Measurements from ENCODE around the gene TMEM190. TPM values are rescaled to one million over a fixed set of nuclear protein-coding genes. Genes with fewer than 3 reads are reported as not detected.

TMEM190 gene
- total and polyA plus RNA-seq, 9 of the 15 experiments (the other 6 are each of a cell fraction or from before 2014, with no cell fraction given): not detected

GRCh38 chr19:55373306-55373992, 3.2 kb upstream of the TMEM190 start:
- FAIRE-seq (no peak), ATAC-seq (no peak)

More at GRCh38 chr19:55373306-55373992, 3.2 kb upstream of the TMEM190 start:
- H3K9ac ChIP-seq (ENCODE audit: insufficient read depth in 1 of 2, low read depth in 2 of 2, low read length in 2 of 2): peak overlapping the region in 1 of 2 experiments; percentile 83; a peak in 2 of 4 replicates
- H4K20me1 ChIP-seq (replicated peaks; ENCODE audit: control insufficient read depth, insufficient read depth, low read length): 0 out of 2 replicates have a peak, but pooled peaks cover 3% of the 10 kb centered on the region
- no peak overlapping the region for H2AFZ ChIP-seq (ENCODE audit: low read depth, low read length)
- H3K79me2 ChIP-seq (ENCODE audit: control insufficient read depth, insufficient read depth, low read length): no peaks in the 10 kb centered on the region
- in situ Hi-C loops (cut with MboI): no loop called here
- TF ChIP-seq ZNF280B (CRISPR knock-in tag; IDR thresholded peaks at IDR 0.05) (no peak), CBX2 (IDR thresholded peaks at IDR 0.05; ENCODE audit: insufficient read depth, low read length, poor library complexity, severe bottlenecking) (no peak), POLR2G (IDR thresholded peaks at IDR 0.05; ENCODE audit: low read depth, low read length) (peak; percentile 37; the same call in 1 of the 2 replicates), MYBL2 (IDR thresholded peaks at IDR 0.05; ENCODE audit: low read depth) (no peak), MYBL2 (CRISPR knock-in tag; IDR thresholded peaks at IDR 0.05; ENCODE audit: borderline replicate concordance) (no peak), DACH1 (IDR thresholded peaks at IDR 0.05; ENCODE audit: partially characterized antibody) (no peak), EHMT2 (IDR thresholded peaks at IDR 0.05) (no peak), KAT2B (IDR thresholded peaks at IDR 0.05; ENCODE audit: low read depth, low read length) (no peak), MAFG (tag; conservative IDR thresholded peaks at IDR 0.05) (no peak), SAFB (IDR thresholded peaks at IDR 0.05; ENCODE audit: borderline replicate concordance, low read depth, low read length) (no peak)
- H3K9me1 ChIP-seq (ENCODE audit: control insufficient read depth, insufficient read depth, low read length): no peaks in the 10 kb centered on the region
- H3K36me3 ChIP-seq (ENCODE audit: control insufficient read depth, insufficient read depth, low read length): no peaks in the 10 kb centered on the region
- ChIA-PET CTCF (ENCODE audit: low intra/inter-chr PET ratio) (no interaction called here), POLR2A (interaction anchor here (0.7 to 1.0 kb wide), 2 partner anchors 10 to 21 kb away, joined by 3 to 5 read pairs; partner anchors contain the start of gene TMEM238)
- no peak overlapping the region for H3K4me2 ChIP-seq (ENCODE audit: insufficient read depth, low read length)
- DNase-seq (ENCODE audit: extremely low read depth in 1 of 4, low spot score in 3 of 4): no peak
- no peaks in the 10 kb centered on the region for H3K9me3 ChIP-seq (replicated peaks; ENCODE audit: control insufficient read depth, insufficient read depth, low read depth, low read length)
- H3K4me1 ChIP-seq (replicated peaks in 1 of 2; ENCODE audit: control insufficient read depth in 2 of 2, insufficient read depth in 2 of 2, low read length in 2 of 2): peaks cover 10 to 77% of the 10 kb centered on the region in 2 experiments; a peak in 4 of 5 replicates
- no peak overlapping the region for H3K4me3 ChIP-seq
- intact Hi-C loops (cut with micrococcal nuclease): no loop called here
- 68% methylated on average over 6 of the region's 9 CpGs for WGBS (ENCODE audit: insufficient coverage, low coverage, missing lambda C conversion rate)
- H3K27ac ChIP-seq (ENCODE audit: extremely low read depth, low read depth, low read length): no peak overlapping the region
- H3K27me3 ChIP-seq (ENCODE audit: control insufficient read depth in 2 of 2, insufficient read depth in 2 of 2, low read length in 2 of 2): peaks cover 11% of the 10 kb centered on the region in 2 experiments; a peak in 4 of 5 replicates
- no TSS peak for BruUV-seq (replicated peaks)

Data from K562 (cell line).